Measurements from ENCODE around the gene BLMH.

The BLMH gene

GRCh38 chr17:30279156-30279555 lies 12.6 kb downstream of the BLMH start:
- ATAC-seq = no peak
- Mint-ChIP-seq H3K36me3 (peaks cover 64% of the 10 kb centered on the region), H3K4me1 (peaks cover 15% of the 10 kb centered on the region), H3K9me3 (no peaks in the 10 kb centered on the region), H3K27ac (no peak overlapping the region), H3K4me3 (no peak overlapping the region), H3K27me3 (no peaks in the 10 kb centered on the region)

- ATAC-seq = no peak
- Mint-ChIP-seq H3K4me3 (no peak overlapping the region), H3K36me3 (peaks cover 66% of the 10 kb centered on the region), H3K27me3 (no peaks in the 10 kb centered on the region), H3K27ac (no peak overlapping the region), H3K9me3 (no peaks in the 10 kb centered on the region), H3K4me1 (peaks cover 15% of the 10 kb centered on the region)
Observed at GRCh38 chr17:30278032-30278431, 13.7 kb downstream of the BLMH start.

- H3K4me3 Mint-ChIP-seq = no peak overlapping the region
- no peaks in the 10 kb centered on the region for H3K9me3 Mint-ChIP-seq
- no peak overlapping the region for H3K27ac Mint-ChIP-seq
- no peak for ATAC-seq
- peaks cover 15% of the 10 kb centered on the region for H3K4me1 Mint-ChIP-seq
- peaks cover 78% of the 10 kb centered on the region for H3K36me3 Mint-ChIP-seq
- no peaks in the 10 kb centered on the region for H3K27me3 Mint-ChIP-seq
Observed at GRCh38 chr17:30275911-30276310, 15.8 kb downstream of the BLMH start.

GRCh38 chr17:30274887-30275286 lies 16.9 kb downstream of the BLMH start:
- no peaks in the 10 kb centered on the region for H3K9me3 Mint-ChIP-seq
- no peak overlapping the region for H3K27ac Mint-ChIP-seq
- H3K36me3 Mint-ChIP-seq = peaks cover 78% of the 10 kb centered on the region
- no peak overlapping the region for H3K4me3 Mint-ChIP-seq
- peaks cover 15% of the 10 kb centered on the region for H3K4me1 Mint-ChIP-seq
- ATAC-seq = no peak
- H3K27me3 Mint-ChIP-seq = no peaks in the 10 kb centered on the region

- Mint-ChIP-seq H3K27ac (no peak overlapping the region), H3K36me3 (peaks cover 73% of the 10 kb centered on the region), H3K4me3 (no peak overlapping the region), H3K4me1 (peaks cover 15% of the 10 kb centered on the region), H3K9me3 (no peaks in the 10 kb centered on the region), H3K27me3 (no peaks in the 10 kb centered on the region)
- no peak for ATAC-seq
Observed at GRCh38 chr17:30273373-30273772, 18.4 kb downstream of the BLMH start.

GRCh38 chr17:30271102-30271501 lies 20.6 kb downstream of the BLMH start:
- Mint-ChIP-seq H3K27me3 (no peaks in the 10 kb centered on the region), H3K4me3 (no peak overlapping the region), H3K9me3 (no peaks in the 10 kb centered on the region), H3K4me1 (peaks cover 7% of the 10 kb centered on the region), H3K36me3 (peaks cover 76% of the 10 kb centered on the region), H3K27ac (no peak overlapping the region)
- no peak for ATAC-seq

GRCh38 chr17:30267625-30268024 lies 24.1 kb downstream of the BLMH start:
- H3K36me3 Mint-ChIP-seq = peaks cover 78% of the 10 kb centered on the region
- H3K4me1 Mint-ChIP-seq = no peaks in the 10 kb centered on the region
- no peaks in the 10 kb centered on the region for H3K27me3 Mint-ChIP-seq
- no peak overlapping the region for H3K27ac Mint-ChIP-seq
- H3K4me3 Mint-ChIP-seq = no peak overlapping the region
- no peaks in the 10 kb centered on the region for H3K9me3 Mint-ChIP-seq
- no peak for ATAC-seq

- Mint-ChIP-seq H3K4me3 (no peak overlapping the region), H3K36me3 (peaks cover 67% of the 10 kb centered on the region), H3K4me1 (no peaks in the 10 kb centered on the region), H3K27me3 (no peaks in the 10 kb centered on the region), H3K27ac (peak overlapping the region; percentile 10), H3K9me3 (no peaks in the 10 kb centered on the region)
- ATAC-seq = no peak
Observed at GRCh38 chr17:30263552-30264333, 28.0 kb downstream of the BLMH start.

- H3K27ac Mint-ChIP-seq = no peak overlapping the region
- H3K9me3 Mint-ChIP-seq = no peaks in the 10 kb centered on the region
- H3K27me3 Mint-ChIP-seq = no peaks in the 10 kb centered on the region
- ATAC-seq = no peak
- H3K4me3 Mint-ChIP-seq = no peak overlapping the region
- peaks cover 44% of the 10 kb centered on the region for H3K36me3 Mint-ChIP-seq
- H3K4me1 Mint-ChIP-seq = no peaks in the 10 kb centered on the region
Observed at GRCh38 chr17:30256756-30257506, 34.8 kb downstream of the BLMH start.

GRCh38 chr17:30254150-30254549 lies 37.6 kb downstream of the BLMH start:
- Mint-ChIP-seq H3K27me3 (no peaks in the 10 kb centered on the region), H3K9me3 (no peaks in the 10 kb centered on the region), H3K27ac (no peak overlapping the region), H3K4me3 (no peak overlapping the region), H3K36me3 (peaks cover 54% of the 10 kb centered on the region), H3K4me1 (no peaks in the 10 kb centered on the region)
- no peak for ATAC-seq

GRCh38 chr17:30253312-30253711 lies 38.4 kb downstream of the BLMH start:
- H3K27me3 Mint-ChIP-seq = no peaks in the 10 kb centered on the region
- no peaks in the 10 kb centered on the region for H3K9me3 Mint-ChIP-seq
- H3K4me1 Mint-ChIP-seq = no peaks in the 10 kb centered on the region
- no peak overlapping the region for H3K4me3 Mint-ChIP-seq
- peaks cover 56% of the 10 kb centered on the region for H3K36me3 Mint-ChIP-seq
- ATAC-seq = no peak
- no peak overlapping the region for H3K27ac Mint-ChIP-seq

- no peak overlapping the region for H3K4me3 Mint-ChIP-seq
- peaks cover 63% of the 10 kb centered on the region for H3K36me3 Mint-ChIP-seq
- no peaks in the 10 kb centered on the region for H3K27me3 Mint-ChIP-seq
- no peaks in the 10 kb centered on the region for H3K4me1 Mint-ChIP-seq
- no peak overlapping the region for H3K27ac Mint-ChIP-seq
- ATAC-seq = no peak
- H3K9me3 Mint-ChIP-seq = no peaks in the 10 kb centered on the region
Observed at GRCh38 chr17:30251931-30252330, 39.8 kb downstream of the BLMH start.

GRCh38 chr17:30249460-30249859 lies 42.3 kb downstream of the BLMH start:
- Mint-ChIP-seq H3K27ac (no peak overlapping the region), H3K9me3 (no peaks in the 10 kb centered on the region), H3K36me3 (peaks cover 61% of the 10 kb centered on the region), H3K27me3 (no peaks in the 10 kb centered on the region), H3K4me3 (no peak overlapping the region), H3K4me1 (no peaks in the 10 kb centered on the region)
- no peak for ATAC-seq

- Mint-ChIP-seq H3K27me3 (no peaks in the 10 kb centered on the region), H3K27ac (no peak overlapping the region), H3K4me1 (no peaks in the 10 kb centered on the region), H3K4me3 (no peak overlapping the region), H3K36me3 (peaks cover 61% of the 10 kb centered on the region), H3K9me3 (no peaks in the 10 kb centered on the region)
- no peak for ATAC-seq
Observed at GRCh38 chr17:30248786-30249185, 43.0 kb downstream of the BLMH start.

- peaks cover 55% of the 10 kb centered on the region for H3K36me3 Mint-ChIP-seq
- H3K27ac Mint-ChIP-seq = no peak overlapping the region
- no peaks in the 10 kb centered on the region for H3K4me1 Mint-ChIP-seq
- no peak for ATAC-seq
- H3K27me3 Mint-ChIP-seq = peaks cover under 1% of the 10 kb centered on the region
- H3K4me3 Mint-ChIP-seq = no peak overlapping the region
- H3K9me3 Mint-ChIP-seq = no peaks in the 10 kb centered on the region
Observed at GRCh38 chr17:30246460-30246859, 45.3 kb downstream of the BLMH start.

GRCh38 chr17:30244853-30245385 lies 46.8 kb downstream of the BLMH start:
- peaks cover 14% of the 10 kb centered on the region for H3K27me3 Mint-ChIP-seq
- H3K9me3 Mint-ChIP-seq = no peaks in the 10 kb centered on the region
- H3K4me1 Mint-ChIP-seq = no peaks in the 10 kb centered on the region
- no peak overlapping the region for H3K27ac Mint-ChIP-seq
- peaks cover 41% of the 10 kb centered on the region for H3K36me3 Mint-ChIP-seq
- H3K4me3 Mint-ChIP-seq = no peak overlapping the region
- ATAC-seq = no peak
